Measurements from ENCODE around the gene DEPDC4.

GRCh38 chr12:100289038-100289437 lies 22.2 kb upstream of the DEPDC4 start:
- TF ChIP-seq CTCF (IDR thresholded peaks at IDR 0.05): no peak
- TF ChIP-seq POLR2A (IDR thresholded peaks at IDR 0.05): no peak
